DMS 273 (cell line): ENCODE measurements around the gene CEP170B.
"Not testable (repeated sequence)": the region's sequence is repeated elsewhere in the genome, so short reads cannot be mapped to it uniquely, and the experiment has no call there.

Experiments
- DNase-seq: peaks from one replicate; lab custom pipeline; 2025; ENCODE audit not compliant: unreplicated experiment; lab: John Stamatoyannopoulos, UW

CEP170B gene

DNA sequence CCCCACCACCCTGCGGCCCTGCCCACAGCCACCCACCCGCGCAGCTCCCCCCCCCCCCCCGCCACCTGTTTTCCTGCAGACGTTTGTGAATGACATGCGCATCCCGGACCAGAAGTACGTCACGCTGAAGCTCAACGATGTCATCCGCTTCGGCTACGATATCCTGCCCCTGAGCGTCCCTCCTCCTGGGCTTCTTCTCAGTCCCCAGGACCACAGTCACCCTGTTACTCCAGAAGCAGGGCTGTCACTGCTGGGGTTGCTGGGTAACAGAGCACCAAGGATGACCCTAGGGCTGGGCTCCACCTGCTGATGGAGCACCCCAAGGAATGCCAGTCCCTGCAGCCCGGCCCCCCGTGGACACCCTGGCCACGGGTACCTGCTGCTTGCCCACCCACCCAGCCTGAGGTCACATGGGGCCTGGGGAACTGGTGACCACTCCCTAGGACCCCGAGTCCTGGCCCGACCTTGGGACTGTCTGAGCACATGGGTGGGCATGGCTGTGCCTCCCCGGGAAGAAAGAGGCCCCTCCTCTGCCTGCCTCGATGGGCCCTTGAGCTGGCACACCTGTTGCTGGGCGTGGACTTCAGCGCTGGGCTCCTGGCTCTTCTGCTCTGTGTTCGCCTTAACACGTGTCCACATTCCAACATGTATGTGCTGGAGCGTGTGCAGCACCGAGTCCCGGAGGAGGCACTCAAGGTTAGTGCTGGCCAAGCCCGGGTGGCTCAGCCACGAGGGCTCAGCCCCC lies 12.9 kb downstream of the CEP170B start:
- DNase-seq = no peak

DNA sequence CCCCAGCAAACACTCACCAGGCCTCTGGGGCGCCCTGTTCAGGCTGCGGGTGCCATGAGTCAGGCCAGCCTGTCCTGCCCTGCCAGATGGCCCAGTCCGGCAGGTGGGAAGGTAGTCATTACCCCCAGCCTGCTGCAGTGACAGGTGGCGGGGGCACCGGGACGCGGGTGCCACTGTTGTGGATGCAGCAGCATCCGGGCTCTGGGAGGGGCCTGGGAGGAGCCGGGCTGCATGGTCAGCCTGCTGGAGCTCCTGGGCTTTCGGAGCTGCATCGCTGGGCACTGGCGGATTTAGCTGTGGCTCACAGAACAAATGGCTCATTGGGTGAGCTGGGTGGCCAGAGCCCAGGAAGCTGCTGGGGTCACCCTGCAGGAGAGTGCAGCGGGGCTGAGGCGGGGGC lies 13.5 kb downstream of the CEP170B start:
- peak; percentile 93 for DNase-seq

DNA sequence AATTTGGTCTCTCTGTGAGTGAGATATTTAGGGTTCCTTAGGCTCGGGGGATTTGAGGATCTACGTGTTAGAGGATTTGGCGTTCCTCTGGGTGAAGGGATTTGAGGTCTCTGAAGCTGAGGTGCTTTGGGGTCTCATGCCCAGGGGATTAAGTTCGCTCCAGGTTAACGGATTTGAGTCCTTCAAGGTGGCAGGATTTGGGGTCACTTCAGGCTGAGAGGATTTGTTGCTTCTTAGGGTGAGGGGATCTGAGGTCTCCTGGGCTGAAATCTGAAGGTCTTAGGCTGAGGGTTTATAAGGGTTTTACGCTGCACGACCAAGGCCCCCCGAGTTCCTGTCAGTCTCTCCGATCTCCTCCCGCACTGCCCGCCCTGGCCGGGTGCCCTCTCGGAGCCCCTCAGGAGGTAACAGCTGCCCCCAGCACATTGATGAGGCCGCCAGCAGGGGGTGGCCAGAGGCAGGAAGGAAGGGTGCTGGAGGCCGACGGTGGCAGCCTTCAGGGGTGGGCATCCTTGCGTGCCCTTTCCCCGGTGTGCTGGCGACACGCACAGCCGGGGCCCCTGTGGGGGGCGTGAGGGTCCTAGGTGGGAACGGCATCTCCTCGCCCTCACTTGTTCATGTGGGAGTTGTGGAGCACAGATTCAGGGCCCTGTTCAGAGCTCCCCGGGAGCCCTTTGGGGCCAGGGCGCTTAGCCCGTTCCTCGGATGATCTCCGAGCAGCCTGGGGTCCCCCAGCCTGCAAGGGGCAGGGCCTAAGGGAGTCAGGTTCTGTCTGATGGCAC lies 14.3 kb downstream of the CEP170B start:
- DNase-seq = no peak

DNA sequence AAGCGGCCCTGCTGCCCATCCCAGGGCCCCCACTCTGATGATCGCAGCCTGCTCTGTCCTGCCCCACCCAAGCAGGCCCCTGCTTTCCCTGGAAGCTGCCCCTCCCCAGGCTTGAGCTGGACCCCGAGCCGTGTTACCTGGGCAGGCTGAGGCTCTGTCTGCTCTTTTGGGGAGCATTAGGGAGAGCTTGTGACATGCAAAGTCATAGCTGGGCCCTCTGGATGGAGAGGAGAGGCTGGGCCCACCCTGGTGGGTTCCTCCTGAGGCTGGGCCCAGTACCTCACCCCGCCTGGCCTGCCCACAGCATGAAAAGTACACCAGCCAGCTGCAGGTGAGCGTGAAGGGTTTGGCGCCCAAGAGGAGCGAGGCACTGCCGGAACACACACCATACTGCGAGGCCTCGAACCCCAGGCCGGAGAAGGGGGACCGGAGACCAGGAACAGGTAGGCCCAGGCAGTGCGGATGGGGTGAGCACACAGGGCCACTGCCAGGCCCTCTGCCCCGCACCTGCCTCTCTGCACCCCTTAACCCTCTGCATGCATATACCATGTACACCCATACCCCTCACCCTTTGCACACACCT lies 15.0 kb downstream of the CEP170B start:
- DNase-seq = no peak

DNA sequence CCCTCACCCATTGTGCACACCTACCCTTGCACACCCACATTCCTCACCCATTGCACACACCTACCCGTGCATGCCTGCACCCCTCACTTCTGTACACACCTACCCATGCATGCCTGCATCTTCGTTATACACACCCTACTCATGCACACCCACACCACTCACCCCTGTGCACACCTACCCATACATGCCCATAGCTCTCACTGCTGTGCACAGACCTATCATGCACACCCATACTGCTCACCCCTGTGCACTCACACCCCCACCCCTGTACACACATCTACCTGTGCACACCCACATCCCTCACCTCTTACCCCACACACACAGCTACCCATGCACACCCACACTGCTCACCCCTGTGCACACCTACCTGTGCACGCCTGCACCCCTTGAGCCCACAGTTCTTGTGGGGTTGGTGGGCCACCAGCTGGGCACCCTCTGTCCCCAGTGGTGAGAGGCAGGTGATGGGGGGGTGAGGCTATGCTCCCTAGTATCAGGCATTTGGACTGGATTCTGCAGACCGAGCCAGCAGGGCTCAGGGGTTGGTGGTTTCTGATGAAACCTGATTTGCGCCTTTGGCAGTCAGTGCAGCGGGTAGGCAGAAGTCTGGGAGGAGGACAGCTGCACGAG lies 15.6 kb downstream of the CEP170B start:
- DNase-seq = no peak

DNA sequence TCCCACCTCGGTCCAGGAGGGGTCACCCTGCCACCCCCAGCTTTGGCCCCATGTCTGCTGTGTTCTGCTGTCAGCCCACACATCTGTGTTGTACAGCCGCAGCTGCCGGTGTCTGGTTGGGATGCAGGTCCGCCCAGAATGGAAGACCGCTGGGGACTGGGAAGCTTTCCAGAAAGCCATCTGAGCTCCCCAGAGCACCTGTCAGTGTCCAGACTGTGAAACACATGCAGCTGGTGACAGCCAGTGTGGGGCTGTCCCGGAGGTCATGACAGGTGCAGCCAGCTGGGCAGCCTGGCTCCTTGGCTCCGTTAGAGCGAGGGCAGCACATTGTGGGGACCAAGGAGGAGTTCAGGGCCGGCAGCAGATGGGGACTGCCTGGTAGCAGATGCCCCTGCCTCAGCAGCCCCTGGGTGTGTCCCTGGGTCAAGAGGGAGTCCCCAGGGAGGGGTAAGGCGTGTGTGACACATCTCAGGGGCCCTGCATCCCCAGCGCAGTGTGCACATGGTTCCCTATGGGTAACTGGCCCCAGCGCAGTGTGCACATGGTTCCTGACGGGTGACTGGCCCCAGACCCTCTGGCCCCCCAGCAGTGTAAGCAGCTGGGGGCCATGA lies 16.4 kb downstream of the CEP170B start:
- peak; percentile 97 for DNase-seq

DNA sequence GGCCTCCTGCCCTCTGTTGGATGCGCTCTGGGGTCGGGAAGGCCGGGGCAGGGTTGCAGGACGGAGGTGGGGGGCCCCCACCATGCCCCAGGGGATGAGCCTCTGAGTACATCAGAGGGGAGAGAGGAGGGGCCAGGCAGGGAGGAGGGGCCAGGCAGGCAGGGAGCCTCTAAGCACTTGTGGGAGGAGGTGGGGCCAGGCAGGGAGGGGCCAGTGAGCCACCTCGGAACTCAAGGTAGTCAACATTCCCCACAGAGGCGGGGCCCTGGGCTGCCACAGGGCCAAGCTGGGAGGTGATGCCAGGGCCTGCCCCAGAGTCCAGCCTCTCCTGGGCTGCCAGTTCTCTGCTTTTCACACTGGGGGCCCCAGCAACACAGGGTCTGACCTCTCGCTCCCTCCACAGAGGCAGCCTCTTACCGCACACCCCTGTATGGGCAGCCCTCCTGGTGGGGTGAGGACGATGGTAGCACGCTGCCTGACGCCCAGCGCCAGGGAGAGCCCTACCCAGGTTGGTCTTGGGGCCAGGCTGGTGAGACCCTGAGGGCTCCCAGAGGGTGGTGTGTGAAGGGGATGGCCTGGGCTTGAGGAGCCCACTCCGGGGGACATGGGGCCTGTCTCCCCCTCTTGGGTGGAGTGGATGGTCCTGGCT lies 17.4 kb downstream of the CEP170B start:
- DNase-seq = peak; percentile 66

DNA sequence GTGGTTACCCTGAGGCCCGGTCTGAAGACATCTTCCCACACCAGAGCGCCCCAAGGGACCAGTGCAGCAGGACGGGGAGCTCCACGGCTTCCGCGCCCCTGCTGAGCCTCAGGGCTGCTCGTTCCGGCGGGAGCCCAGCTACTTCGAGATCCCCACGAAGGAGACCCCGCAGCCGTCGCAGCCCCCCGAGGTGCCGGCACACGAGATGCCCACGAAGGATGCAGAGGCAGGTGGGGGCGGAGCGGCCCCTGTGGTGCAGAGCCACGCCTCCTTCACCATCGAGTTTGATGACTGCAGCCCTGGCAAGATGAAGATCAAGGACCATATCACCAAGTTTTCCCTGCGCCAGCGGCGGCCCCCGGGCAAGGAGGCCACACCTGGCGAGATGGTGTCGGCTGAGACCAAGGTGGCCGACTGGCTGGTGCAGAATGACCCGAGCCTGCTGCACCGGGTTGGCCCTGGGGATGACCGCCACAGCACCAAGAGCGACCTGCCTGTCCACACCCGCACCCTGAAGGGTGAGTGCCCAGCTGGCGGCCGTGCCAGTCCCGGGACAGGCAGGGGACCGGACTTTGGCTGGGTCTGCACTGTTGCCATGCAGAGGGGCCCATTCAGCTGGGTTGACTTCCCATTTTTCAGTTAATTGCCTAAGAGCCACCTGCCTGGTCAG lies 18.1 kb downstream of the CEP170B start:
- DNase-seq = no peak

DNA sequence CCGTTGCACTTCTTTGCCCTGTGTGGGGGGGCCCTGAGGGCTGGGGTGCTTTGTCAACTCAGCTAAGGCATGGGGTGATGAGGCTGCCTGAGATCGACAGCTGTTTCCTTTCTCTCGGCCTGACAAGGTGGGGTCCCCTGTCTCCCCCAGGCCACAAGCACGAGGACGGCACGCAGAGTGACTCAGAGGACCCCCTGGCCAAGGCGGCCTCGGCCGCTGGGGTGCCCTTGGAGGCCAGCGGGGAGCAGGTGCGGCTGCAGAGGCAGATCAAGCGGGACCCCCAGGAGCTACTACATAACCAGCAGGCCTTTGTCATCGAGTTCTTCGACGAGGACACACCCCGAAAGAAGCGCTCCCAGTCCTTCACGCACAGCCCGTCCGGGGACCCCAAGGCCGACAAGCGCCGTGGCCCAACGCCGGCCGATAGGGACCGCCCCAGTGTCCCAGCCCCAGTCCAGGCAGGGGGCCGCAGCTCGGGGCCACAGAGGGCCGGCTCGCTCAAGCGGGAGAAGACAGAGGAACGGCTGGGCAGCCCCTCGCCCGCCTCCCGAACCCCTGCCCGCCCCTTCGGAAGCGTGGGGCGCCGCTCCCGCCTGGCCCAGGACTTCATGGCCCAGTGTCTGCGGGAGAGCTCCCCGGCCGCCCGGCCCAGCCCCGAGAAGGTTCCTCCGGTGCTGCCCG lies 18.8 kb downstream of the CEP170B start:
- no peak for DNase-seq

DNA sequence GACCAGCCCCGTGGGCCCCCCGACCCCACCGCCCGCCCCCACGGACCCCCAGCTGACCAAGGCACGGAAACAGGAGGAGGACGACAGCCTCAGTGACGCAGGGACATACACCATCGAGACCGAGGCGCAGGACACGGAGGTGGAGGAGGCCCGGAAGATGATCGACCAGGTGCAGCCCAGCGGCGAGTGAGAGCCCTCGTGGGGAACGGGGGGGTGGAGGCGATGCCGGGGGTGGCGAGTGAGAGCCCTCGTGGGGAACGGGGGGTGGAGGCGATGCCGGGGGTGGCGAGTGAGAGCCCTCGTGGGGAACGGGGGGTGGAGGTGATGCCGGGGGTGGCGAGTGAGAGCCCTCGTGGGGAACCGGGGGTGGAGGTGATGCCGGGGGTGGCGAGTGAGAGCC lies 19.3 kb downstream of the CEP170B start:
- DNase-seq = not testable (repeated sequence)

DNA sequence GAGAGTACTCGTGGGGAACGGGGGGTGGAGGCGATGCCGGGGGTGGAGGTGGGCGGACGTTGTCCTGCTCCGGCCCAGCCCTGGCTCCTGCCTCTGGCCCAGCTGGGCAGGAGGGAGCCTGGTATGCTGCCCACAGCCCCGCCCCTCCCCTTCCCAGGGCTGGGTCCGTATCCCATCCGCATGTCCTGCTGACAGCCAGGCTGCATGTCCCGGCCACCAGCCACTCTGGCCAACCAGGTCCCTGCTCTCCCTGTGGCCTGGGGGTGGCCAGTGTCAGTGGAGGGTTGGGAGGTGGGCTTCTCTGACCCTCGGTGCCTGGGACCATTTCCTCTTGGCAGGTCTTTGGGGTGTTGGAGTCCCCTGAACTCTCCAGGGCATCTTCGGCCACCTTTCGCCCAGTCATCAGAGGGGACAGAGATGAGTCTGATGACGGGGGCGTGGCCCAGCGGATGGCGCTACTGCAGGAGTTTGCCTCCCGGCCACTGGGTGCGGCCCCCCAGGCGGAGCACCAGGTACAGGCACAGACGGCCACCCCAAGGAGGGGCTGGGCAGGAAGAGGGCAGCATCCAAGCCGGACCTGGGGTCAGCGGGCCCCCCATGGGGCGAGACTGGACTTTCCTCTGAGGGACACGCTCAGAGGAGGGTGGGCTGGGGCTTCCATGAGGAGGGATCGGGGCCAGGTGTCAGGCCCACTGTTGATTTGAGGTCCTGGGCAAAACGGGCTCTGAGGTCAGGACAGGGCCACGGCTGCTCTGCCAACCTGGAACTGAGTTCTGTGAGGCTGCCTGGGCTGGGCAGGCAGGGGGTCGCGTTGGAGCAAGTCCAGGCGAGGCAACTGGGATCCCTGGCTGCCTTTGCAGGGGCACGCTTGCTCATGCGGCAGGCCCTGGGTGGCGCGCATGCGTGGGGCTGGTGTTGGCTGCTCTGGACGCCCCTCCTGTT lies 20.2 kb downstream of the CEP170B start:
- no peak for DNase-seq

DNA sequence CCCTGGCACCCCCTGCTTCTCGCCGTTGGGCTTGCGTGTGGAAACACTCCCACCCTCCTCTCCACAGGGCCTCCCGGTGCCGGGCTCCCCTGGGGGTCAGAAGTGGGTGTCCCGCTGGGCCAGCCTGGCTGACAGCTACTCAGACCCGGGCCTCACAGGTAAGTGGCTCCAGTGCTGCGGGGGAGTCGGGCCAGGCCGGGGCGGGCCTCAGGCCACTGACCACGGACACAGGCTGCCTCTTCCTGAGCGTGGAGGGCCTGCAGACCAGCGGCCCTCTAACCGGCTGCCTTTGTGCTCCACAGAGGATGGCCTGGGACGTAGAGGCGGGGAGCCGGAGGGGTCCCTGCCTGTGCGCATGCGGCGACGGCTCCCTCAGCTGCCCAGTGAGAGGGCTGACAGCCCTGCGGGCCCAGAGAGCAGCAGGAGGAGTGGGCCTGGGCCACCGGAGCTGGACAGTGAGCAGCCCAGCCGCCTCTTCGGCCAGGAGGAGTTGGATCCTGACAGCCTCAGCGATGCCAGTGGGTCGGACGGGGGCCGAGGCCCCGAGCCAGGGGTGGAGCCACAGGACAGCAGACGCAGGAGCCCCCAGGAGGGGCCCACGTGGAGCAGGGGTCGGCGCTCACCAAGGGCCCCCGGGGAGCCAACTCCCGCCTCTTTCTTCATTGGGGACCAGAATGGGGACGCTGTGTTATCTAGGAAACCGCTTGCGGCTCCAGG lies 21.1 kb downstream of the CEP170B start:
- DNase-seq = no peak

DNA sequence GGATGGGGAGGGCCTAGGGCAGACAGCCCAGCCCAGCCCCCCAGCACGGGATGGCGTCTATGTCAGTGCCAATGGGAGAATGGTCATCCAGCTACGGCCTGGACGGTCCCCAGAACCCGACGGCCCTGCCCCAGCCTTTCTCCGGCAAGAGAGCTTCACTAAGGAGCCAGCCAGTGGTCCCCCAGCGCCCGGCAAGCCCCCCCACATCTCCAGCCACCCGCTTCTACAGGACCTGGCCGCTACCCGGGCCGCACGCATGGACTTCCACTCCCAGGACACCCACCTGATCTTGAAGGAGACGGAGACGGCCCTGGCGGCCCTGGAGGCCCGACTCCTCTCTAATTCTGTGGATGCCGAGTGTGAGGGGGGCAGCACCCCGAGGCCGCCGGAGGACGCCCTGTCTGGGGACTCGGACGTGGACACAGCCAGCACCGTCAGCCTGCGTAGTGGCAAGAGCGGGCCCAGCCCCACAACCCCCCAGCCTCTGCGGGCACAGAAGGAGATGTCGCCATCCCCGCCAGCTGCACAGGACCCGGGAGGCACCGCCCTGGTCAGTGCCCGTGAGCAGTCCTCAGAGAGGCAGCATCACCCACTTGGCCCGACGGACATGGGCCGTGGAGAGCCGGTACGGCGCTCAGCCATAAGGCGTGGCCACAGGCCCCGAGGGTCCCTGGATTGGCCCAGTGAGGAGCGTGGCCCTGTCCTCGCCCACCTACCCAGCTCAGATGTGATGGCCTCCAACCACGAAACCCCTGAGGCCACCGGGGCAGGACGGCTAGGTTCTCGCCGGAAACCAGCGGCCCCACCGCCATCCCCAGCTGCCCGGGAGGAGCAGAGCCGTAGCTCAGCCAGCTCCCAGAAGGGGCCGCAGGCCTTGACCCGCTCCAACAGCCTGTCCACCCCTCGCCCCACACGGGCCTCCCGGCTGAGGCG lies 21.9 kb downstream of the CEP170B start:
- DNase-seq = no peak

DNA sequence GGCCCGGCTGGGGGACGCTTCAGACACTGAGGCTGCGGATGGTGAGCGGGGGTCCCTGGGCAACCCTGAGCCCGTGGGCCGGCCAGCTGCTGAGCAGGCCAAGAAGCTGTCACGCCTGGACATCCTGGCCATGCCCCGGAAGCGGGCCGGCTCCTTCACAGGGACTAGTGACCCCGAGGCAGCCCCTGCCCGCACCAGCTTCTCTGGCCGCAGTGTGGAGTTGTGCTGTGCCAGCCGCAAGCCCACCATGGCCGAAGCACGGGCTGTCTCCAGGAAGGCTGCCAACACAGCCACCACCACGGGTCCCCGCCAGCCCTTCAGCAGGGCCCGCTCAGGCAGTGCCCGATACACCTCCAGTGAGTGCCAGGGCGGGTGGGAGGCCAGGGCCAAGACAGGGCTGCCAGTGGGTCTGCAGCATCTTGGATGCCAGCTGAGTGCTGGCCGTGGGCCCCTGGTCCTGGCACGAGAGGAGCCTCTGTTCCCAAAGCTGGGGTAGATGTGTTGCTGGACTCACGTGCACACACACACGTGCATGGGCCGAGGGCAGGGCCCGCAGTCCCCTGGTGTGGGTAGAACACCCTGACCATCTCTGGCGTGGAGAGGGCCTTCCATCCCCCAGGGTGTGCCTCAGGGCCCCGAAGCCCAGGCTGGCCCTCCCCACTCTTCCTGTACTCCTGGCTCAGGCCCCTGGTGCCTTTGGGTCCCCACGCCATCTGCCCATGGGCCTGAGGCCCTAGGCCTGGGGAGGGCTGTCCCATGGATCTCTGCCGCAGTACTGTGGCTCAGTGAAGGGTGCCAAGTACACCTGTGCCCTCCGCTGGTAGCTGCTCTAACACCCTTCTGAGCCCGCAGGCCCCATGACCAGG lies 22.8 kb downstream of the CEP170B start:
- no peak for DNase-seq

DNA sequence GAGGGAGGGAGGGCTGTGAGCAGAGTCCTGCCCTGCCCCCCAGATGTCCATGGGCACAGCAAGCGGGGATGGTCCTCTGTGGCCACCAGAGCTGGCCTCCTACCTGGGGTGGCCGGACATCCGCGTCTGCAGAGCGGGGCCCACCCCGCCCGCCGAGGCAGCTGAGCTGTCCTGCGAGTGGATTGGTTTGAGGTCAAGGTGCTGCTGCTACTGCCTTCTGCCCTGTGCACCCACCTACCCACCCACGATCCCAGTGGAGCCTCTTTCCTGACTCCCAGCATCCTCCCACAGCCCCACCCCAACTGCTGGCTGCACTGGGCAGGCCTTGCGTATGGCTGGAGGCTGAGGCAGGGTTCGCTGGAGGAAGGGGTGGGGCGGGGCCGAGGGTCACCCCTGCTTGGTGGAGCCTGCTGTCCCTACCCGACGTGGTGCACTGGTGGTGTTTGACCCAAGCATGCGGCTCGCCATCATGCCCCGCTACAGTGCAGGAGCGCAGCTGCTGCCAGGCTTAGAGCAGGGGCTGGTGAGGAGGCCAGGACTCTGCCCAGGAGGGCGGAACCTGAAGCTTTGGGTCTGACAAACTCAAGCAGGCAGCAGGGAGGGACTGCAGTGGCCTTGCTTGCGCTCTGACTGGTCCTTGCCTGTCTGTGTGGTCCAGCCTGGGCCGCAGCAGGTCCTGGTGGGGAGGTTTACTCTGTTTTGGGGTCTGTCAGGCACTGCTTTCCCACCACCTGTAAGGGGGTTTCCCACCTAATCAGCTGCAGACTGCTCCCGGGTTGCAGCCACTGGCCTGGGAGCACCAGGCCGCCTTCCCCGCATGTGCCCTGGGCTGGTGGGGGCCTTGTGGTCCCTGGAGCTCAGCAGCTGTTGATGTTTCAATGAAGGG lies 23.7 kb downstream of the CEP170B start:
- DNase-seq = no peak
